ENCODE data around the gene POU2F1. TPM values are rescaled to one million over a fixed set of nuclear protein-coding genes. Genes with fewer than 3 reads are reported as not detected.

The POU2F1 gene
- total and polyA plus RNA-seq, 2 experiments from 2014 or later = 9.2 to 21.9 TPM

DNA sequence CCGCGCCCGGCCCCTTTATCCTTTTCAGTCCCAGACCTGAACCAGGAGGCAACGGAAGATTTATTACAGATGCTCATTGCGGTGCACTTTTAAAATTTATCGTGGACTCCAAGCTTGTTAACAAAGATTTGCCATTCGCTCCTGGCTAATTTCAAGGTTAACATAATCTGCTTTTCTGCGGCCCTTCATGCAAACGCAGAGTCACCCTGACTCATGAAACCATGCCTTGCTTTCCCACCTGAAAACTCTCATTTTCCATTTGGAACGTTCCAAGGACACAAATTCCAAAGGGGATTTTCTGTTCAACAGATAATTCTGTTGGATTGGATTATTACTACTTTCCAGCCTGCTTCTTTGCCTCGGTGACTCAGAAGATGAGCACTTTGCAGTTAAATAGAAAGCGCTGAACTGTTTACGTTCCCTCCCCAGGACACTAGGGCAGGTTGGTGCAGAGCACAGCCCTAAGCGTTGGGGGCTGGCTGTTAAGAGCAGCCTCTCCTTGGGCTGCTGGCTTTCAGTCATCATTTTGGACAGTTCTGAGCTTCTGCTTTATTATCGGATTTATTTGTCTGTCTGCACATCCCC, 246.5 kb downstream of the POU2F1 start:
- H3K36me3 ChIP-seq = no peaks in the 10 kb centered on the region
- H3K27me3 ChIP-seq = no peaks in the 10 kb centered on the region
- TF ChIP-seq, protein P1, sequence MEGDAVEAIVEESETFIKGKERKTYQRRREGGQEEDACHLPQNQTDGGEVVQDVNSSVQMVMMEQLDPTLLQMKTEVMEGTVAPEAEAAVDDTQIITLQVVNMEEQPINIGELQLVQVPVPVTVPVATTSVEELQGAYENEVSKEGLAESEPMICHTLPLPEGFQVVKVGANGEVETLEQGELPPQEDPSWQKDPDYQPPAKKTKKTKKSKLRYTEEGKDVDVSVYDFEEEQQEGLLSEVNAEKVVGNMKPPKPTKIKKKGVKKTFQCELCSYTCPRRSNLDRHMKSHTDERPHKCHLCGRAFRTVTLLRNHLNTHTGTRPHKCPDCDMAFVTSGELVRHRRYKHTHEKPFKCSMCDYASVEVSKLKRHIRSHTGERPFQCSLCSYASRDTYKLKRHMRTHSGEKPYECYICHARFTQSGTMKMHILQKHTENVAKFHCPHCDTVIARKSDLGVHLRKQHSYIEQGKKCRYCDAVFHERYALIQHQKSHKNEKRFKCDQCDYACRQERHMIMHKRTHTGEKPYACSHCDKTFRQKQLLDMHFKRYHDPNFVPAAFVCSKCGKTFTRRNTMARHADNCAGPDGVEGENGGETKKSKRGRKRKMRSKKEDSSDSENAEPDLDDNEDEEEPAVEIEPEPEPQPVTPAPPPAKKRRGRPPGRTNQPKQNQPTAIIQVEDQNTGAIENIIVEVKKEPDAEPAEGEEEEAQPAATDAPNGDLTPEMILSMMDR (IDR thresholded peaks at IDR 0.05; ENCODE audit: low read depth, low read length) = no peak
- H3K4me3 ChIP-seq = no peak overlapping the region
- H3K27ac ChIP-seq = no peak overlapping the region
- H3K9me3 ChIP-seq (ENCODE audit: low read depth) = no peaks in the 10 kb centered on the region
- peaks cover 13% of the 10 kb centered on the region for H3K4me1 ChIP-seq (ENCODE audit: low read depth)
- no peak for DNase-seq (ENCODE audit: low read depth in 1 of 2, low spot score in 1 of 2)

- Histone ChIP-seq H3K4me3 (no peak overlapping the region), H3K4me1 (ENCODE audit: low read depth) (peaks cover 13% of the 10 kb centered on the region), H3K36me3 (no peaks in the 10 kb centered on the region), H3K27ac (no peak overlapping the region), H3K27me3 (no peaks in the 10 kb centered on the region), H3K9me3 (ENCODE audit: low read depth) (no peaks in the 10 kb centered on the region)
- no peak for DNase-seq (ENCODE audit: low read depth in 1 of 2, low spot score in 1 of 2)
- TF ChIP-seq, protein P1 (IDR thresholded peaks at IDR 0.05; ENCODE audit: low read depth, low read length) = no peak
Observed at GRCh38 chr1:167467752-167468151, 247.1 kb downstream of the POU2F1 start.

DNA sequence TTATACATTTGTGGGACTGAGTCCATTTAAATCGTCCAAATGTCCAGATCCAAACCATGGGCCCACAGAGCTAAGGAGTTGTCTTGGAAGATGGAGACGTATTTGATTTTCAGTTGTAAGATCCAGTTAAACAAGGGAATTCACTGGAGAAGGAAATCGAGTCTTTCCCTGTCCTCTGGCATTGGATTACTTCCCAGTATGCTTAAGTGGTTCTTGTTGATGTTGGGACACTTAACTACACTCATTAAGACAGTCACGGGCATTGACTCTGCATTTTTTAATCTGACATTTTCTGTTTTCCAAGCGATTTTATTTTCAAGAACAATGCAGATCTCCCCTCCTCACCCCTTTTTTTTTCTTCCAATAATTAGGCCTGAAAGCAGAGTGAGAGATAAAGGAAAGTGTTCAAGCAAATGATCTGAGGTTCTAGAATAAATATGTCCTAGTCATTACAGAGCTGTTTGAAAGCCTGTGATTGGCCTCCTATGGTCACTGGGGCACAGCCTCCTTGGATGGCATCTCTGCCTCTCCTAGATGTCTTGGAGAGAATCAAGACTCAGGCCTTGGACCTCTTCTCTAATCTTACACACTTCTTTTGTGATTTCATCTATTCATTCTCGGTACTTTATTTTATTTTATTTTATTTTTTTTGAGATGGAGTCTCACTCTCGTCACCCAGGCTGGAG, 248.7 kb downstream of the POU2F1 start:
- Histone ChIP-seq H3K9me3 (ENCODE audit: low read depth) (no peaks in the 10 kb centered on the region), H3K4me1 (ENCODE audit: low read depth) (peaks cover 6% of the 10 kb centered on the region), H3K36me3 (no peaks in the 10 kb centered on the region), H3K4me3 (no peak overlapping the region), H3K27ac (no peak overlapping the region), H3K27me3 (no peaks in the 10 kb centered on the region)
- no peak for DNase-seq (ENCODE audit: low read depth in 1 of 2, low spot score in 1 of 2)
- TF ChIP-seq, protein P1 (IDR thresholded peaks at IDR 0.05; ENCODE audit: low read depth, low read length) = no peak

- DNase-seq (ENCODE audit: low read depth in 1 of 2, low spot score in 1 of 2) = no peak
- no peaks in the 10 kb centered on the region for H3K27me3 ChIP-seq
- no peaks in the 10 kb centered on the region for H3K9me3 ChIP-seq (ENCODE audit: low read depth)
- H3K4me3 ChIP-seq = no peak overlapping the region
- H3K27ac ChIP-seq = no peak overlapping the region
- no peaks in the 10 kb centered on the region for H3K36me3 ChIP-seq
- no peaks in the 10 kb centered on the region for H3K4me1 ChIP-seq (ENCODE audit: low read depth)
- TF ChIP-seq, protein P1 (IDR thresholded peaks at IDR 0.05; ENCODE audit: low read depth, low read length) = no peak
Observed at GRCh38 chr1:167471568-167471967, 250.9 kb downstream of the POU2F1 start.

GRCh38 chr1:167472752-167473521, 252.3 kb downstream of the POU2F1 start:
- TF ChIP-seq, protein P1 (IDR thresholded peaks at IDR 0.05; ENCODE audit: low read depth, low read length) = no peak
- no peak for DNase-seq (ENCODE audit: low read depth in 1 of 2, low spot score in 1 of 2)

More at GRCh38 chr1:167472752-167473521, 252.3 kb downstream of the POU2F1 start:
- no peak overlapping the region for H3K4me3 ChIP-seq
- no peaks in the 10 kb centered on the region for H3K27me3 ChIP-seq
- peaks cover 2% of the 10 kb centered on the region for H3K4me1 ChIP-seq (ENCODE audit: low read depth)
- no peak overlapping the region for H3K27ac ChIP-seq
- no peaks in the 10 kb centered on the region for H3K36me3 ChIP-seq
- H3K9me3 ChIP-seq (ENCODE audit: low read depth) = no peaks in the 10 kb centered on the region

Data from cardiac muscle cell (in vitro differentiated cells and primary cell).